B cell (primary cell): ENCODE results near the gene FAF1.

Experiments
- EZH2 ChIP-seq: IDR thresholded peaks from 2 replicates; pipeline ENCODE4 v1.6.1; 2012; ENCODE audit warnings: borderline replicate concordance, low read depth, mild to moderate bottlenecking, moderate library complexity, low read length; ENCODE audit not compliant: insufficient read depth, poor library complexity, severe bottlenecking
- TF ChIP-seq, protein P1 (sequence below): fragments of 200-600 bp; IDR thresholded peaks from one replicate; pipeline ENCODE4 v1.8.0; 2022; ENCODE audit warnings: antibody characterized with exemption, mild to moderate bottlenecking

DNA sequence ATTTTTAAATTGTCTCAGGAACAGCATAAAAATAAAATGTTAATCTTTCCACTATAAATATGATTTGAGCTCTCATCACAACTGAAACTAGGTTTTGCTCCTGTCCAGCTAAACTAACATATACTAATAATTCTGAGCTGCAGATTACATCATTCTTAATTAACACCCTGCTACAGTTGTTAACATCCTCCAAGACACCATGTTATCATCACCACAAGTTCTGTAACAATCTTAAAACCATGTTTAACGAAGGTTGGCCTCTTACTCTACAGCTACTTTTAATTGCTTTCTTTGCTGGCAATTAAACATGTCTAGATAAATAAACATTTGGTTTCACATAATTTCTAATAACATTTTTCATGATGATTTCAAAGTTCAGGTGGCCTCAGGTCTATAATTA is 240.9 kb downstream of the FAF1 start:
- TF ChIP-seq, protein P1, sequence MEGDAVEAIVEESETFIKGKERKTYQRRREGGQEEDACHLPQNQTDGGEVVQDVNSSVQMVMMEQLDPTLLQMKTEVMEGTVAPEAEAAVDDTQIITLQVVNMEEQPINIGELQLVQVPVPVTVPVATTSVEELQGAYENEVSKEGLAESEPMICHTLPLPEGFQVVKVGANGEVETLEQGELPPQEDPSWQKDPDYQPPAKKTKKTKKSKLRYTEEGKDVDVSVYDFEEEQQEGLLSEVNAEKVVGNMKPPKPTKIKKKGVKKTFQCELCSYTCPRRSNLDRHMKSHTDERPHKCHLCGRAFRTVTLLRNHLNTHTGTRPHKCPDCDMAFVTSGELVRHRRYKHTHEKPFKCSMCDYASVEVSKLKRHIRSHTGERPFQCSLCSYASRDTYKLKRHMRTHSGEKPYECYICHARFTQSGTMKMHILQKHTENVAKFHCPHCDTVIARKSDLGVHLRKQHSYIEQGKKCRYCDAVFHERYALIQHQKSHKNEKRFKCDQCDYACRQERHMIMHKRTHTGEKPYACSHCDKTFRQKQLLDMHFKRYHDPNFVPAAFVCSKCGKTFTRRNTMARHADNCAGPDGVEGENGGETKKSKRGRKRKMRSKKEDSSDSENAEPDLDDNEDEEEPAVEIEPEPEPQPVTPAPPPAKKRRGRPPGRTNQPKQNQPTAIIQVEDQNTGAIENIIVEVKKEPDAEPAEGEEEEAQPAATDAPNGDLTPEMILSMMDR = no peak
- no peak for TF ChIP-seq EZH2
